MM.1S (cell line): Measurements from ENCODE around the gene SH3PXD2A.
"Not testable (repeated sequence)": the region's sequence is repeated elsewhere in the genome, so short reads cannot be mapped to it uniquely, and the experiment has no call there.

ENCODE experiments used
- DNase-seq: peaks from one replicate; pipeline ENCODE4 v3.0.0-alpha.2; 2015
- H2AFZ ChIP-seq: fragments of 300-600 bp; sonication (generic); 2 replicates; pipeline ENCODE4 v1.6.0; 2016; ENCODE audit warnings: antibody characterized with exemption, low read length
- H3F3A ChIP-seq: fragments of 300-600 bp; sonication (generic); 2 replicates; pipeline ENCODE4 v1.6.1; 2016; ENCODE audit warnings: mild to moderate bottlenecking, antibody characterized with exemption, low read length, moderate library complexity, mixed read lengths; ENCODE audit not compliant: insufficient read depth
- H3K27ac ChIP-seq: fragments of 300-600 bp; sonication (generic); 2 replicates; pipeline ENCODE4 v1.5.1; 2016; ENCODE audit warnings: mild to moderate bottlenecking, low read length
- H3K27me3 ChIP-seq: fragments of 300-600 bp; sonication (generic); replicated peaks from 2 replicates; pipeline ENCODE4 v1.6.0; 2016; ENCODE audit warnings: low read length; ENCODE audit not compliant: insufficient read depth
- H3K36me3 ChIP-seq: fragments of 300-600 bp; sonication (generic); replicated peaks from 2 replicates; pipeline ENCODE4 v1.6.1; 2016; ENCODE audit warnings: mild to moderate bottlenecking, low read length, mixed read lengths; ENCODE audit not compliant: insufficient read depth
- H3K4me1 ChIP-seq: fragments of 300-600 bp; sonication (generic); 2 replicates; pipeline ENCODE4 v1.6.1; 2016; ENCODE audit warnings: low read length, mixed read lengths
- H3K4me2 ChIP-seq: fragments of 300-600 bp; sonication (generic); 2 replicates; pipeline ENCODE4 v1.6.0; 2016; ENCODE audit warnings: low read depth, low read length
- H3K4me3 ChIP-seq: fragments of 300-600 bp; sonication (generic); 2 replicates; pipeline ENCODE4 v1.5.1; 2016; ENCODE audit warnings: low read length, mixed read lengths
- H3K79me2 ChIP-seq: fragments of 300-600 bp; sonication (generic); 2 replicates; pipeline ENCODE4 v1.6.1; 2016; ENCODE audit warnings: mixed run types, low read length, mixed read lengths
- H3K9ac ChIP-seq: fragments of 300-600 bp; sonication (generic); 2 replicates; pipeline ENCODE4 v1.6.1; 2016; ENCODE audit warnings: low read length, mixed read lengths
- H3K9me2 ChIP-seq: fragments of 300-600 bp; sonication (generic); replicated peaks from 2 replicates; pipeline ENCODE4 v1.6.1; 2016; ENCODE audit warnings: mild to moderate bottlenecking, low read length, mixed read lengths; ENCODE audit not compliant: insufficient read depth
- H3K9me3 ChIP-seq: fragments of 300-600 bp; sonication (generic); replicated peaks from 2 replicates; pipeline ENCODE4 v1.6.1; 2016; ENCODE audit warnings: mild to moderate bottlenecking, low read length, mixed read lengths; ENCODE audit not compliant: insufficient read depth
- H4K20me1 ChIP-seq: fragments of 300-600 bp; sonication (generic); 2 replicates; pipeline ENCODE4 v1.6.1; 2016; ENCODE audit warnings: mild to moderate bottlenecking, low read length, moderate library complexity, mixed read lengths; ENCODE audit not compliant: insufficient read depth
- CTCF ChIP-seq: fragments of 300-600 bp; sonication (generic); IDR thresholded peaks from 2 replicates; pipeline ENCODE4 v1.5.1; 2016; ENCODE audit warnings: antibody characterized with exemption, low read length, mixed read lengths
- EZH2 ChIP-seq: fragments of 300-600 bp; sonication (generic); optimal IDR thresholded peaks from 2 replicates; pipeline ENCODE3; 2017; ENCODE audit warnings: low read depth, mild to moderate bottlenecking, antibody characterized with exemption, low read length, mixed read lengths
- EZH2phosphoT487 ChIP-seq: fragments of 300-600 bp; sonication (generic); IDR thresholded peaks from 2 replicates; pipeline ENCODE4 v1.6.1; 2018; ENCODE audit warnings: antibody characterized with exemption, low read length

The SH3PXD2A gene

GRCh38 chr10:103606097-103606438 lies 249.3 kb downstream of the SH3PXD2A start:
- not testable (repeated sequence) for H3K4me2 ChIP-seq, H3K9ac ChIP-seq, H3K36me3 ChIP-seq, H3K27ac ChIP-seq, H3K4me1 ChIP-seq, H2AFZ ChIP-seq, H4K20me1 ChIP-seq, H3K79me2 ChIP-seq, DNase-seq, H3K9me2 ChIP-seq, H3K27me3 ChIP-seq, H3F3A ChIP-seq, H3K4me3 ChIP-seq, H3K9me3 ChIP-seq

DNA sequence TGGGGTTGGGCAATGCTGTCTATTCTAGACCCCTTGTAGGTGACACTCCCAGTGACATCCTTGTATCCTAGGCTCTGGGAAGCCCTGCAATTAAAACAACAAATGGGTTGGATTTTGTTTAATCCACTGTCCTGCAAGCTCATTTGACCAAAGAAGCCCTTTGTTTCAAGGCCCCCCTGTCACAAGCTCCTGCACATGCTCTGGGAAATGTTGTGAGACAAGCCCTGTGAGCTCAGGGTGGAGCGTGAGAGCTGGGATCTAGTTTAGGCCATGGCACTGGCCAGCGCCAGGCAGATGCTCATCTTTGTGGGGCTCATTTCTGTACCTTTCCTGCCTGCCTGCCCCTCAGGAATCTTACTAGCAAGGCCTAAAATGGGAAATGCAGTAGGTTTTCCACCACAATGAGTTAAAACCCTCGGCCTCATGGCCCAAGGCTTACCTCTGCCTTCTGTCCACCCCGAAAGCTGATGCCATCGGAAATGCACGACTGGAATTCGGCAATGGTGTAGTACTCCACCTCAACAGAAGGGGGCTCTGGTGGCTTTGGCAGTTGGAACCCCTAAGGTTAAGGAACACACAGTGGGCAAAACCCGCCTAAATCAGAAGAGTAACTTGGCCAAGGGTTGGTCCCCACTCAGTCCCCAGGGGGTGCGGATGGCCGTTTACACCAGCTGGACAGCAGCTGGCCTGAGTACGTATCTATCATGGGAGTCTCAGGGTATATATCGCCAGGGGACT lies 249.8 kb downstream of the SH3PXD2A start:
- H3F3A ChIP-seq = no peaks in the 10 kb centered on the region
- no peak overlapping the region for H3K27ac ChIP-seq
- no peaks in the 10 kb centered on the region for H3K9me3 ChIP-seq
- no peaks in the 10 kb centered on the region for H3K9me2 ChIP-seq
- no peak overlapping the region for H3K4me3 ChIP-seq
- H3K79me2 ChIP-seq = no peaks in the 10 kb centered on the region
- H3K36me3 ChIP-seq = no peaks in the 10 kb centered on the region
- no peaks in the 10 kb centered on the region for H3K4me1 ChIP-seq
- no peak overlapping the region for H3K4me2 ChIP-seq
- H3K27me3 ChIP-seq = no peaks in the 10 kb centered on the region
- TF ChIP-seq EZH2 (no peak), CTCF (peak; percentile 77)
- no peaks in the 10 kb centered on the region for H4K20me1 ChIP-seq
- H2AFZ ChIP-seq = no peak overlapping the region
- DNase-seq = peak; percentile 26
- H3K9ac ChIP-seq = no peak overlapping the region

- Histone ChIP-seq H3K36me3 (no peaks in the 10 kb centered on the region), H3K79me2 (no peaks in the 10 kb centered on the region), H3K4me3 (no peak overlapping the region), H3K9me3 (no peaks in the 10 kb centered on the region), H4K20me1 (no peaks in the 10 kb centered on the region), H3K27ac (no peak overlapping the region), H3K4me1 (no peaks in the 10 kb centered on the region), H3K4me2 (no peak overlapping the region), H3K9me2 (no peaks in the 10 kb centered on the region), H3F3A (no peaks in the 10 kb centered on the region), H3K27me3 (no peaks in the 10 kb centered on the region), H3K9ac (no peak overlapping the region), H2AFZ (no peak overlapping the region)
- DNase-seq = no peak
- TF ChIP-seq EZH2phosphoT487 = no peak
- no peak for TF ChIP-seq EZH2
- no peak for TF ChIP-seq CTCF
Observed at GRCh38 chr10:103603382-103603781, 252.0 kb downstream of the SH3PXD2A start.

GRCh38 chr10:103602852-103603155 lies 252.6 kb downstream of the SH3PXD2A start:
- Histone ChIP-seq H3F3A (no peaks in the 10 kb centered on the region), H3K4me1 (no peaks in the 10 kb centered on the region), H3K4me2 (no peak overlapping the region), H2AFZ (no peak overlapping the region), H3K79me2 (no peaks in the 10 kb centered on the region), H3K9me2 (no peaks in the 10 kb centered on the region), H3K36me3 (no peaks in the 10 kb centered on the region), H3K9ac (no peak overlapping the region), H3K4me3 (no peak overlapping the region), H3K27me3 (no peaks in the 10 kb centered on the region), H4K20me1 (no peaks in the 10 kb centered on the region), H3K9me3 (no peaks in the 10 kb centered on the region), H3K27ac (no peak overlapping the region)
- DNase-seq = no peak
- TF ChIP-seq EZH2 = no peak
- no peak for TF ChIP-seq EZH2phosphoT487
- TF ChIP-seq CTCF = no peak
